ENCODE data around the gene CDK4. TPM values are rescaled to one million over a fixed set of nuclear protein-coding genes. Genes with fewer than 3 reads are reported as not detected.
"Not testable (repeated sequence)": the region's sequence is repeated elsewhere in the genome, so short reads cannot be mapped to it uniquely, and the experiment has no call there.

Gene CDK4
- total RNA-seq, 1 donor from 2014 or later, result 41.1 TPM

- DNase-seq, result no peak
- intact Hi-C loops (cut with DNase I), result no loop called here
- no peak for ATAC-seq (ENCODE audit: poor library complexity)
These were observed 32.1 kb downstream of the CDK4 start for GRCh38 chr12:57719777-57720605.

GRCh38 chr12:57718641-57719528, 33.2 kb downstream of the CDK4 start:
- no peak for ATAC-seq (ENCODE audit: poor library complexity)
- intact Hi-C loops (cut with DNase I), result no loop called here
- DNase-seq, result no peak

- DNase-seq (no peak), ATAC-seq (ENCODE audit: poor library complexity) (no peak)
- intact Hi-C loops (cut with DNase I), result no loop called here
These were observed 34.1 kb downstream of the CDK4 start for GRCh38 chr12:57717846-57718640.

DNA sequence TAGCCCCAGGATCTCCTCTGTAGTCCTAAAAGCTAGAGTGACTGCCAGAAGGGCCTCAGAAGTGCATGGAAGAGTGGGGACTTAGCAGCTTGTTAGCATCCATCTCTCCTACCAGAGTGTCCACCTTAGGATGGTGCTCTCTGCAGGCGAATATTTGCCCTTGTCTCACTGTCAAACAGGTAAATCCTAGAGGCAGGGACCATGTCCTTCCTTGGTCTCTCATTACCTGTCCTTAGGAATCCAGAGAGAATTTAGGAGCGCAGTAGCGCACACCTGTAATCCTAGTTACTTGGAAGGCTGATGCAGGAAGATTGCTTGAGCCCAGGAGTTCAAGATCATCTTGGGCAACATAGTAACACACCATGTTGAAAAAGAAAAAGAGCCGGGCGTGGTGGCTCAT, 35.0 kb downstream of the CDK4 start:
- no peak for DNase-seq
- no peak for ATAC-seq (ENCODE audit: poor library complexity)

GRCh38 chr12:57716305-57716704, 35.8 kb downstream of the CDK4 start:
- ATAC-seq (ENCODE audit: poor library complexity), result no peak
- no peak for DNase-seq
- intact Hi-C loops (cut with DNase I), result no loop called here

More for the DNA sequence above, 35.0 kb downstream of the CDK4 start:
- intact Hi-C loops (cut with DNase I), result no loop called here

DNA sequence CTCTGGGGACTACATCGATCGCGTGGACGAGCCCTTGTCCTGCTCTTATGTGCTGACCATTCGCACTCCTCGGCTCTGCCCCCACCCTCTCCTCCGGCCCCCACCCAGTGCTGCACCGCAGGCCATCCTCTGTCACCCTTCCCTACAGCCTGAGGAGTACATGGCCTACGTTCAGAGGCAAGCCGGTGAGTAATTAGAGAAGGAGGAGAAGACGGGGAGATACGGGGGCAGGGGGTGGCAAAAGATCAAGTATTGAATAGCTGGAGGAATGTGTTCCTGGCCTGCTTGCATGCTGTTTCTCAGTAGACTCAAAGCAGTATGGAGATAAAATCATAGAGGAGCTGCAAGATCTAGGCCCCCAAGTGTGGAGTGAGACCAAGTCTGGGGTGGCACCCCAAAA, 36.3 kb downstream of the CDK4 start:
- DNase-seq, result no peak
- no peak for ATAC-seq (ENCODE audit: poor library complexity)
- intact Hi-C loops (cut with DNase I), result no loop called here

DNA sequence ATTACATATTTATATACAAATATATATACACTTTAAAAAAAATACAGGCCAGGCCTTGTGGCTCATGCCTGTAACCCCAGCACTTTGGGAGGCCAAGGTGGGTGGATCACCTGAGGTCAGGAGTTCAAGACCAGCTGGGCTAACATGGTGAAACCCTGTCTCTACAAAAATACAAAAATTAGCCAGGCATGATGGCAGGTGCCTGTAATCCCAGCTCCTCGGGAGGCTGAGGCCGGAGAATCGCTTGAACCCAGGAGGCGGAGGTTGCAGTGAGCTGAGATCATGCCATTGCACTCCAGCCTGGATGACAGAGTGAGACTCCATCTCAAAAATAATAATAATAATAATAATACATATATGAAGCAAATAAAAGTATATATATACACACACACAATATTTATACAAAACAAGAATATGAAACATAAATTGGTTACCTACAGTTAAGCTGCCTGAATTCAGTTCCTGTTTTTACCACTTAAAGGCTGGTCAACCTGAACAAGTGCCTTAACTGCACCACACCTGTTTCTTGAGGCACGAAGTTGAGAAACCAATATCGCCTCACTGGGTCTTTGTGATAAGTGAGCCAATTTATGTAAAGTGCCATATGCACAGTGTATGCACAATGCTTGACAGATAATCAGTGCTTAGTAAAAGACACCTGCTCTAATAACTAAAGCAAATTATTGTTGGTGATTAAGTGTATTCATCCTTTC, 36.9 kb downstream of the CDK4 start:
- ATAC-seq (ENCODE audit: poor library complexity); intact Hi-C loops (cut with DNase I); DNase-seq: not testable (repeated sequence)

DNA sequence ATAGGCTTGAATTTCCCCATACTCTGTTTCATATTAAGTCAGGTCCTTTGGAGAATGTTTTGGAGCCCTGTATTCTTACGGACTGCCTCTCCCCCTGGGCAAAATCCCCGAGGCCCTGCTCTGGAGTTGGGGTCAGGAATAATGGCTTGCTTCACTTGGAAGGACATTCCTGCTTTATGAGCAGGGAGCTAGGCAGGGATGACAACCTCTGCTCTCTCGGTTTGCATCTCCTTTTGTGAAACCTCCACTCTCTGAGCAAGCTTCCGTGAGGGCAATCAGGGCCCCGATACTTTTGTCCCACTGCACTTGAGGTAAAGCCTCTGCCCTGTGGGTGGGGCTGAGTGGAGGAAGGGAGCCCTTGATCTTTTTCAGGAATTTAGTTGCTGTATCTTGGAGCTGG, 38.9 kb downstream of the CDK4 start:
- intact Hi-C loops (cut with DNase I), result no loop called here
- no peak for ATAC-seq (ENCODE audit: poor library complexity)
- DNase-seq, result no peak

DNA sequence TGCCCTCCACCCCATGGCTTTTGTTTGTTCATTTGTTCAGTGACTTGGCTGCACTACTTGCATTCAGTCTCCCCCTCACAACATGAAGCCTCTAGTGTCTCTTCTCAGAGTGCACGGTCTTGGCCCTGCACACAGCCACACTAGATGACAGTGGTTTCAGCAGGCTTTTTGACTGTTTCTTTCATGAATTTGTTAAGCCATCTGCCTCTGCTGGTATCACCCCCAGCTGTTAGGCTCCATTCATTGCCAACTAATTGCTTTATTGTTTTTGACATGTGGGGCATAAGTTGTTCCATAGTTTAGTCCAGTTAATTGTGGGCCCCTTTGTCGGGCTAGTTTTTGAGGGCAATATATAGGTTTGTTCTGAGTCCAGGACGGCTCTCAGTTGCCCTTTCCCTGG, 39.4 kb downstream of the CDK4 start:
- no peak for ATAC-seq (ENCODE audit: poor library complexity)
- no peak for DNase-seq
- intact Hi-C loops (cut with DNase I), result no loop called here

DNA sequence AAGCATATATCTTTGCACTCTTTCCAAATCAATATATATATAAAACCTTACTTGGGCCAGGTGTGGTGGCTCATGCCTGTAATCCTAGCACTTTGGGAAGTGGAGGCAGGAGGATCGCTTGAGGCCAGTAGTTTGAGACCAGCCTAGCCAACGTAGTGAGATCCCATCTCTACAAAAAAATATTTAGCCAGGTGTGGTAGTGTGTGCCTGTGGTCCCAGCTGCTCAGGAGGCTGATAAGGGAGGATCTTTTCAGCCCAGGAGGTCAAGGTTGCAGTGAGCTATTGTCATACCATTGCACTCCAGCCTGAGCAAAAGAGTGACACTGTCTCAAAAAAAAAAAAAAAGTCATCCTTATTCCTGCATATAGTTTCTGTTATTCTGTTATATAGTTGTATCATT, 43.8 kb downstream of the CDK4 start:
- intact Hi-C loops (cut with DNase I), result no loop called here
- ATAC-seq (ENCODE audit: poor library complexity), result no peak
- DNase-seq, result no peak

DNA sequence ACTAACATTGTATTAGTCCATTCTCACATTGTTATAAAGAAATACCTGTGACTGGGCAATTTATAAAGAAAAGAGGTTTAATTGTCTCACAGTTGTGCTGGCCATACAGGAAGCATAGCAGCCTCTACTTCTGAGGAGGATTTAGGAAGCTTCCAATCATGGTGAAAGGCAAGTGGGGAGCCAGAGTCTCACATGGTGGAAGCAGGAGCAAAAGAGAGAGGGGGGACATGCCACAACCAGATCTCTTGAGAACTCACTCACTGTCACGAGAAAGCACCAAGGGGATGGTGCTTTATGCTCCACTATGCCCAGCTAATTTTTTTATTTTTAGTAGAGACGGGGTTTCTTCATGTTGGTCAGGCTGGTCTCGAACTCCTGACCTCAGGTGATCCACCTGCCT, 44.9 kb downstream of the CDK4 start:
- ATAC-seq (ENCODE audit: poor library complexity), result no peak
- DNase-seq, result no peak
- intact Hi-C loops (cut with DNase I), result no loop called here

GRCh38 chr12:57700317-57700716, 51.8 kb downstream of the CDK4 start:
- intact Hi-C loops (cut with DNase I), result no loop called here
- ATAC-seq (ENCODE audit: poor library complexity), result no peak
- DNase-seq, result no peak

DNA sequence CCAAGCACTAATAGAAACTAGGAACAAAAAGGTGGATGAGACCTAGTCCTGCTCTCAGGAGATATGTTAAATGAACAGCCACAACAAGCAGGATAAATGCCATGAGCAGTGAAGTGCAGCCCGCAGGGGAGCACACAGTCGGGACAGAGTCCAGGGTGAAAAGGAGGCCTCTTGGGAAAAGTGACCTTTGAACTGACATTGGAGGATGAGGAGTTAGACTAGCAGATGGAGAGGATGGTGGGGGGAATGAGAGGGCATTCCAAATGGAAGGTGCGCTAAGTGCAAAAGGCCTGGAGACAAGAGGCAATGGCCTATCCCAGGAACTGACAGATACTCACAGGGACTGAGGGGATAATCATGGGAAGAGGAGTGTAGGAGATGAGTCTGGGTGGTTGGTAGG, 53.7 kb downstream of the CDK4 start:
- no peak for ATAC-seq (ENCODE audit: poor library complexity)
- intact Hi-C loops (cut with DNase I), result no loop called here
- DNase-seq, result no peak

Small RNA genes within 50 kb of the gene (microRNA-seq; reads per million reads assigned to microRNA genes)
- gene MIR6759, result not detected

Other genes starting within 250 kb of the CDK4 start
- 16.4 TPM for gene DDIT3, start 231.8 kb downstream of the CDK4 start, total RNA-seq
- gene MBD6, start 229.5 kb downstream of the CDK4 start, total RNA-seq, result 25.4 TPM
- 95.0 TPM for gene DCTN2, start 205.1 kb downstream of the CDK4 start, total RNA-seq
- gene KIF5A, start 202.3 kb downstream of the CDK4 start, total RNA-seq, result 0.08 TPM
- 12.4 TPM for gene PIP4K2C, start 161.1 kb downstream of the CDK4 start, total RNA-seq
- gene DTX3, start 147.5 kb downstream of the CDK4 start, total RNA-seq, result 21.7 TPM
- 14.3 TPM for gene ARHGEF25, start 140.9 kb downstream of the CDK4 start, total RNA-seq
- gene B4GALNT1, start 119.1 kb downstream of the CDK4 start, total RNA-seq, result 5.6 TPM
- gene OS9, start 58.2 kb downstream of the CDK4 start, total RNA-seq, result 102 TPM
- 6.6 TPM for gene AGAP2, start 13.6 kb downstream of the CDK4 start, total RNA-seq
- gene TSPAN31, start 7.3 kb downstream of the CDK4 start, total RNA-seq, result 27.5 TPM
- 12.2 TPM for gene MARCHF9, start 2.8 kb upstream of the CDK4 start, total RNA-seq
- gene CYP27B1, start 14.8 kb upstream of the CDK4 start, total RNA-seq, result not detected
- gene METTL1, start 19.8 kb upstream of the CDK4 start, total RNA-seq, result 7.2 TPM
- gene EEF1AKMT3, start 20.3 kb upstream of the CDK4 start, total RNA-seq, result 1.2 TPM
- gene TSFM, start 30.5 kb upstream of the CDK4 start, total RNA-seq, result 49.5 TPM
- 2.1 TPM for gene AVIL, start 66.4 kb upstream of the CDK4 start, total RNA-seq
- 99.5 TPM for gene CTDSP2, start 94.4 kb upstream of the CDK4 start, total RNA-seq
- gene ATP23, start 189.3 kb upstream of the CDK4 start, total RNA-seq, result 7.6 TPM

All from Right ventricle myocardium superior (tissue), 1 donor.